Peyer's patch (tissue), 4 donors: ENCODE results near the gene PRSS12. TPM values are rescaled to one million over a fixed set of nuclear protein-coding genes. Genes with fewer than 3 reads are reported as not detected.
"Not testable (repeated sequence)": the region's sequence is repeated elsewhere in the genome, so short reads cannot be mapped to it uniquely, and the experiment has no call there.

Experiments
- DNase-seq, 3 donors: peaks; one replicate each; pipeline ENCODE4 v3.0.0-alpha.2; 2017 to 2019
- H3K27ac ChIP-seq, 4 donors: fragments of 200-600 bp; sonication (generic); one replicate each; pipeline ENCODE4 v1.5.1; 2016 to 2019
- H3K27me3 ChIP-seq, 2 donors: fragments of 200-600 bp; sonication (generic); one replicate each; pipeline ENCODE4 v1.5.1; 2019
- H3K36me3 ChIP-seq, 3 donors: fragments of 200-600 bp; sonication (generic); one replicate each; pipeline ENCODE4 v1.5.1; 2016 to 2019
- H3K4me1 ChIP-seq, 4 donors: fragments of 200-600 bp; sonication (generic); one replicate each; pipeline ENCODE4 v1.5.1; 2016 to 2019
- H3K4me3 ChIP-seq, 4 donors: fragments of 200-600 bp; sonication (generic); 1 replicate in 3 of 4; 2 replicates in 1 of 4; pipeline ENCODE4 v1.5.1; 2016 to 2019; ENCODE audit warnings: mild to moderate bottlenecking in 1 of 4
- H3K9me3 ChIP-seq, 4 donors: fragments of 200-600 bp; sonication (generic); one replicate each; pipeline ENCODE4 v1.5.1; 2016 to 2019; ENCODE audit warnings: mild to moderate bottlenecking in 1 of 4
- CTCF ChIP-seq, 6 experiments: fragments of 450-650 bp in 4 of 6; fragments of 200-600 bp in 2 of 6; sonication (generic) in 1 of 6; IDR thresholded peaks; one replicate each; pipeline ENCODE4 v1.5.1; 2017 to 2019; ENCODE audit warnings: antibody characterized with exemption in 6 of 6, mild to moderate bottlenecking in 3 of 6, moderate library complexity in 1 of 6
- POLR2A ChIP-seq, 2 donors: fragments of 450-650 bp; IDR thresholded peaks; one replicate each; pipeline ENCODE4 v1.5.1; 2017; ENCODE audit warnings: antibody characterized with exemption in 2 of 2, mild to moderate bottlenecking in 2 of 2, moderate library complexity in 2 of 2
- total RNA-seq, 4 donors: library from RNA; depleted of rRNA; stranded (reverse); fragments of >200 nt; gene quantifications; one replicate each; pipeline ENCODE4 v1.1.0, GENCODE V29; 2016

PRSS12 gene
- total RNA-seq, 4 donors from 2014 or later = 23.1 to 71.0 (median 44.1) TPM

GRCh38 chr4:118277243-118277642 is 75.6 kb downstream of the PRSS12 start:
- Histone ChIP-seq H3K27me3 (no peaks in the 10 kb centered on the region), H3K27ac (peak overlapping the region in 2 of 4 donors; percentile 86 to 92), H3K36me3 (no peaks in the 10 kb centered on the region), H3K4me1 (peaks cover 0 to 17% (median 2%) of the 10 kb centered on the region in 4 donors), H3K4me3 (peak overlapping the region in 2 of 4 donors; percentile 58 to 70), H3K9me3 (no peaks in the 10 kb centered on the region)
- DNase-seq = no peak
- TF ChIP-seq POLR2A (IDR thresholded peaks at IDR 0.05) = no peak
- TF ChIP-seq CTCF (IDR thresholded peaks at IDR 0.05) = no peak

- no peaks in the 10 kb centered on the region for H3K27me3 ChIP-seq
- DNase-seq = no peak
- no peaks in the 10 kb centered on the region for H3K9me3 ChIP-seq
- H3K4me3 ChIP-seq = peak overlapping the region in 2 of 4 donors; percentile 9 to 58
- no peaks in the 10 kb centered on the region for H3K36me3 ChIP-seq
- TF ChIP-seq POLR2A (IDR thresholded peaks at IDR 0.05) = no peak
- peaks cover 0 to 17% (median 2%) of the 10 kb centered on the region in 4 donors for H3K4me1 ChIP-seq
- peak overlapping the region in 3 of 4 donors; percentile 16 to 92 (median 86) for H3K27ac ChIP-seq
Observed at GRCh38 chr4:118276580-118276979, 76.2 kb downstream of the PRSS12 start.

- TF ChIP-seq CTCF (IDR thresholded peaks at IDR 0.05) (no peak), POLR2A (IDR thresholded peaks at IDR 0.05) (no peak)
- H3K27me3 ChIP-seq = no peaks in the 10 kb centered on the region
- no peaks in the 10 kb centered on the region for H3K4me1 ChIP-seq
- no peak overlapping the region for H3K27ac ChIP-seq
- H3K9me3 ChIP-seq = no peaks in the 10 kb centered on the region
- H3K36me3 ChIP-seq = no peaks in the 10 kb centered on the region
- no peak for DNase-seq
- no peak overlapping the region for H3K4me3 ChIP-seq
Observed at GRCh38 chr4:118273642-118274041, 79.2 kb downstream of the PRSS12 start.

GRCh38 chr4:118271788-118272187 is 81.0 kb downstream of the PRSS12 start:
- Histone ChIP-seq H3K27ac (no peak overlapping the region), H3K4me3 (no peak overlapping the region), H3K4me1 (no peaks in the 10 kb centered on the region), H3K36me3 (no peaks in the 10 kb centered on the region), H3K27me3 (no peaks in the 10 kb centered on the region), H3K9me3 (no peaks in the 10 kb centered on the region)
- no peak for DNase-seq
- TF ChIP-seq POLR2A (IDR thresholded peaks at IDR 0.05) (no peak), CTCF (IDR thresholded peaks at IDR 0.05) (no peak)

DNA sequence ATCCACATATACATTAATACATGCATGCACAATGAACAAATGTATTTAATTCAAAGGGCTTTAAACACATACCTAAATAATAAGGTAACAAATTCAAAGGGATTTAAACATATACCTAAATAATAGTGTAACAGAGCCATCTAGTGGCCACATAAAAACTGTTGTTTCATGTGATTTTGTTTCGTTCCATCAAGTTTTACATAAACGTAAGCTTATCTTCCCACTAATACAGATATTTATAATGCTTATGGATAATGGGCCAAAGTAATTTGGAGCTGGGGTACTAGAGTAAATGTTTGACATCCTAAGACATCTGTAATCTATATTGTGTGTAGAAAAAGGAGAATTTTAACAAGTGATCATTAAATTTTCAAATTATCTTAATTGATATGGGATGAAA is 82.3 kb downstream of the PRSS12 start:
- Histone ChIP-seq H3K36me3 (no peaks in the 10 kb centered on the region), H3K4me3 (no peak overlapping the region), H3K27ac (no peak overlapping the region), H3K9me3 (no peaks in the 10 kb centered on the region), H3K4me1 (no peaks in the 10 kb centered on the region), H3K27me3 (no peaks in the 10 kb centered on the region)
- TF ChIP-seq CTCF (IDR thresholded peaks at IDR 0.05) (peak in 5 of 6 experiments; percentile 34 to 76 (median 65)), POLR2A (IDR thresholded peaks at IDR 0.05) (no peak)
- no peak for DNase-seq

GRCh38 chr4:118268780-118269179 is 84.0 kb downstream of the PRSS12 start:
- no peak for TF ChIP-seq POLR2A (IDR thresholded peaks at IDR 0.05)
- no peak for TF ChIP-seq CTCF (IDR thresholded peaks at IDR 0.05)
- H3K4me1 ChIP-seq = no peaks in the 10 kb centered on the region

GRCh38 chr4:118266145-118266496 is 86.7 kb downstream of the PRSS12 start:
- H3K36me3 ChIP-seq, H3K27ac ChIP-seq, H3K4me3 ChIP-seq, H3K4me1 ChIP-seq, H3K9me3 ChIP-seq, DNase-seq, H3K27me3 ChIP-seq: not testable (repeated sequence)

More at GRCh38 chr4:118268780-118269179, 84.0 kb downstream of the PRSS12 start:
- Histone ChIP-seq H3K27me3 (no peaks in the 10 kb centered on the region), H3K9me3 (no peaks in the 10 kb centered on the region), H3K36me3 (no peaks in the 10 kb centered on the region), H3K27ac (no peak overlapping the region), H3K4me3 (no peak overlapping the region)
- DNase-seq = no peak
